NCI-H446 (cell line): ENCODE measurements around the gene SYNGR1.
"Not testable (repeated sequence)": the region's sequence is repeated elsewhere in the genome, so short reads cannot be mapped to it uniquely, and the experiment has no call there.

ENCODE experiments used
- DNase-seq, 2 experiments: peaks; one replicate each; lab custom pipeline; 2025; lab: John Stamatoyannopoulos, UW

Gene SYNGR1

DNA sequence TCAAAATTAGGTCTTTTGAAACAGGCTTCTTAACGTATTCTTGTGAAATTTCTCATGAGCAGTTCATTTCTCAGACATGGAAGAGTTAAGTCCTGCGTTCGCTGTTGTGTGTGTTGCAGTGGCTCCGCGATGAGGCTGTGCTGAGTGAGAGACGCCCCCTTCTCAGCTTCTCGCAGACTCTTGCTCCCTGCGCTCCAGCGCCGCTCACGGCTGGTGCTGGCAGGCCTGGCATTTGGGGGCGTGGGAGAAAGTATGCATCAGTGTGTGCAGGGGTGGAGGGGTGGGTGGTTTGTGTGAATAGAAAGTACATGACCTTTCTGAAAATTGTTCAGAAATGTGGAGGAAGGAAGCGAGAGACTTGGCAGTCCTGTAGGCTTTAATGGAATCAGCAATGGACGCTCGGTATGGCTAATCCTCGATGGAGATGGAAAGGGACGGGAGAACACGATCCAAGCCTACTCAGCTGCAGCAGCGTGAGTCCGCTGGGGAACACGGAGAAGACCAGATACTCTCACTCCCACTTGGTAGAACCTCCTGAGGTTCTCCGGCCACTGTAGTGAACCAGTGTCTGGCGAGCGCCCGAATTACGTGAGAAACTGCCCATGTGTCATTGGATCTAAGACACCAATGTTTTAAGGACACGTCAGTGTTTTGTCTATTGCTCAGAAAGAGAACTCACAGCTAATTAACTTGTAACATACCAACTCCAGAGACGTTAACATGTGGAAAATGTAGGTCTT, 55.7 kb downstream of the SYNGR1 start:
- DNase-seq: no peak

- no peak for DNase-seq
Observed at GRCh38 chr22:39408173-39408572, 58.4 kb downstream of the SYNGR1 start.

- no peak for DNase-seq
Observed at GRCh38 chr22:39408807-39409206, 59.0 kb downstream of the SYNGR1 start.

- no peak for DNase-seq
Observed at GRCh38 chr22:39409516-39410029, 59.8 kb downstream of the SYNGR1 start.

- no peak for DNase-seq
Observed at GRCh38 chr22:39410264-39410663, 60.5 kb downstream of the SYNGR1 start.

DNA sequence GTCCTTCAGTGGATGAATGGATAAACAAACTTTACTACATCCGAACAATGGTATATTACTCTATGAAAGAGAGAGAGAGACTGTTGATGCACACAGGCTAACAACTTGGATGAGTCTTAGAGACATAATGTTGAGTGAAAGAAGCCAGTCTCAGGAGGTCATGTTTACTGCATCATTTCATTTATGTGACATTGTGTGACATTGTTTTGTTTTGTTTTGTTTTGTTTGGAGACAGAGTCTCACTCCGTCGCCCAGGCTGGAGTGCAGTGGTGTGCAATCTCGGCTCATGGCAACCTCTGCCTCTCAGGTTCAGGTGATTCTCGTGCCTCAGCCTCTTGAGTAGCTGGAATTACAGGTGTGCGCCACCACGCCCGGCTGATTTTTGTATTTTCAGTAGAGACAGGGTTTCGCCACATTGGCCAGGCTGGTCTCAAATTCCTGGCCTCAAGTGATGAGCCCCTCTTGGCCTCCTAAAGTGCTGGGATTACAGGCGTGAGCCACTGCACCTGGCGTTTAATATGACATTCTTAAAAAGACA, 62.1 kb downstream of the SYNGR1 start:
- DNase-seq: not testable (repeated sequence)

DNA sequence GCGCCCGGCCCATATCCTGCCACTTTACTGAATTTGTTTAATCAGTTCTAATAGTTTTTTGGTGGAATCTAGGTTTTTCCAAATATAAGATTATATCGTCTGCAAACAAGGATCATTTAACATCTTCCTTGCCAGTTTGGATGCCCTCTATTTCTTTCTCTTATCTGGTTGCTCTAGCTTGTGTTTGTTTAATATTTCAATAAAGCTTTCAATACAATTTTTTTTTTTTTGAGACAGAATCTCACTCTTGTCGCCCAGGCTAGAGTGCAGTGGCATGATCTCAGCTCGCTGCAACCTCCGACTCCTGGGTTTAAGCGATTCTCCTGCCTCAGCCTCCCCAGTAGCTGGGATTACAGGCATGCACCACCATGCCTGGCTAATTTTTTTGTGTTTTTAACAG, 63.4 kb downstream of the SYNGR1 start:
- not testable (repeated sequence) for DNase-seq

DNA sequence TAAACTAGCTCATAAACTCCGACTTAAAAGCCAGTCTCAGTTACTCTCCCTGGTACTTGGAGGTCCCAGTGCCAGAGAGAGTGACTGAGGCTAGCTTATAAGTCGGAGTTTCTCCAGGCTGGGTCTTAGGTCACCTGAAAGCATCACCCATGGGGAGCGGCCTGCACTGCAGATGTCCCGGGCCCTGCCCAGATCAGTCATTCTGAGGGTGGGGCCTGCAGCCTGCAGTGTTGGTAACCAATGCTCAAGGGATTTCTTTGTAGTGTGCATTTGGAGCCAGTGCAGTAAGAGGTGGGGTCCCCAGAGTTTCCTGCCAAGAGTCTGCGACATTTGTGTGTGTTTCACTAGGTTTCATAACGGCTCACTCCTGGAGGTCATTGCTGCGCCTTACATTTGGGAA, 64.6 kb downstream of the SYNGR1 start:
- no peak for DNase-seq

DNA sequence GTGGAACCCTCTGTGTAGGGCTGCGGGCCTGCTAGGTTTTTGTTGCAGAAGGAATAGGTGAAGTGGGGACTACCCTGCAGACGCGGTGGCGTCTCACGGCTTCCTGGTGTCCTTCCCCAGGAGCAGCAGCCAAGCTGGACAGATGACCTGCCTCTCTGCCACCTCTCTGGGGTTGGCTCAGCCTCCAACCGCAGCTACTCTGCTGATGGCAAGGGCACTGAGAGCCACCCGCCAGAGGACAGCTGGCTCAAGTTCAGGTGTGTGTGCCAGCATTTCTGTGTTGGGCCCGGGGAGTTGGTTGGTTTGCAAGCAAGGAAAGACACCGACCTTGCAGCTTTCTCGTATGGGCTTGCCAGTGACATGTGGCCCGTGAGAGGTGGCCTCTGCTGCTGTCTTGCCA, 65.1 kb downstream of the SYNGR1 start:
- no peak for DNase-seq

DNA sequence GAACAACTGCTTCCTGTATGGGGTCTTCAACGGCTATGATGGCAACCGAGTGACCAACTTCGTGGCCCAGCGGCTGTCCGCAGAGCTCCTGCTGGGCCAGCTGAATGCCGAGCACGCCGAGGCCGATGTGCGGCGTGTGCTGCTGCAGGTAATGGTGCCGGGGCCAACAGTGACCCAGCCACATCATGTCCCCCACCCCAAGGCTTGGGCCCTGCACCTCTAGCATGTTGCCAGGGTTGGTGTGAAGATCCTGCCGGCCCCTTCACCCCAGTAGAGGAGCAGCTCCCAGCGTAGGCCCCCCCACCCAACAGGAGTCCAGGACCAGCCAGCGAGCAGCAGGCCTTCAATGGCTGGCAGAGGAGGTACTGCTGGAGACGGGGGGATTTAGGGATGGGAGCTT, 65.7 kb downstream of the SYNGR1 start:
- no peak for DNase-seq

DNA sequence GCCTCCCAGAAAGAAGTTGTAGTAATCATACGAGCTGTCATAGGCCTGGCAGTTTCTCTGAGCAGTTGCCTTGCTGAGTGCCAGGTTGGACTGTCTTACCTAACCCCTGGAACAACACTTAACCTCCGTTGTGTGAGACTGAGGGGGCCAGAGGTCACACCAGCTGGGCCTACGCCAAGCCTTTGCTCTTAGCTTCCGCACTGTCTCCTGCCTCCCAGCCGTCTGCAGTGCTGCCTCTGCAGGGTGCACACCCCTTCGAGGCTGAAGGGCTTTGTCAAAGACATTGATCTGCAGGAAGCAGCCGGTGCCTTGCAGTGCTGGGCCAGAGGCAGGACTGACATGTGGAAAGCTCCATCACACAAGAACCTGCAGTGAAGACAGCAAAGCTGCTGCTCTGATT, 66.5 kb downstream of the SYNGR1 start:
- DNase-seq: no peak

- no peak for DNase-seq
Observed at GRCh38 chr22:39417641-39418040, 67.8 kb downstream of the SYNGR1 start.

GRCh38 chr22:39418696-39419095, 68.9 kb downstream of the SYNGR1 start:
- no peak for DNase-seq

GRCh38 chr22:39419096-39419495, 69.3 kb downstream of the SYNGR1 start:
- DNase-seq: no peak

DNA sequence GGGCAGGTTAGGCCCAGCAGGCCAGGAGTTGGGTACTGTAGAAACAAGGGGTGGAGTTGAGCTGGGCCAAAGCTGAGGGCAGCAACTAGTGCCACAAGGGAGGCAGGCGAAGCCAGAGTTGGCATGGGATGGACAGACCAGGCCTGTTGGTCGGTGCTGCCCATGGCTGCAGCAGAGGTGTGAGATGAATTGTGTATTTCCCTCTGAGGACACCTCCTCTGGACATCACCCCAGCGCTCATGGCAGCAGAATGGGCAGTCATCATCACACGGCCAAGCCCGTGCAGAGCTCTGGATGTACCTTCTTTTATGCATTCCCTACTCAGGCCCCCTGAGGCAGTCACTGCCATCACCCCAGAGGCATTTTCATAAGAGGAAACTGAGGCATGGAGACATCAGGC, 70.1 kb downstream of the SYNGR1 start:
- DNase-seq: no peak

DNA sequence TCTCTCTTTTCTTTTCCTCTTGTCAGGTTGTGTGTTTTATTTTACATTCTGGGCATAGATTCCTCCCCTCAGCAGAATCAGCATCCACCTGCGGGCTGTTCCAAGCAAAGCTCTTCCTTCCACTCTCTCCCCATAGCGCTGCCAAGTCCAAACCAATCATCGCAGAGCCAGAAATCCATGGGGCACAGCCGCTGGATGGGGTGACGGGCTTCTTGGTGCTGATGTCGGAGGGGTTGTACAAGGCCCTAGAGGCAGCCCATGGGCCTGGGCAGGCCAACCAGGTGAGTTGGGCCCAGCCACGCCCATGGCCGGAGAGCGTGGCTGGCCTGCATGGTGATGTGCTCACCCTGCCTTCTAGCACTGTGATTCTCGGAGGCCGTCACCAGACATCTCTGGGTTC, 71.9 kb downstream of the SYNGR1 start:
- DNase-seq: no peak

DNA sequence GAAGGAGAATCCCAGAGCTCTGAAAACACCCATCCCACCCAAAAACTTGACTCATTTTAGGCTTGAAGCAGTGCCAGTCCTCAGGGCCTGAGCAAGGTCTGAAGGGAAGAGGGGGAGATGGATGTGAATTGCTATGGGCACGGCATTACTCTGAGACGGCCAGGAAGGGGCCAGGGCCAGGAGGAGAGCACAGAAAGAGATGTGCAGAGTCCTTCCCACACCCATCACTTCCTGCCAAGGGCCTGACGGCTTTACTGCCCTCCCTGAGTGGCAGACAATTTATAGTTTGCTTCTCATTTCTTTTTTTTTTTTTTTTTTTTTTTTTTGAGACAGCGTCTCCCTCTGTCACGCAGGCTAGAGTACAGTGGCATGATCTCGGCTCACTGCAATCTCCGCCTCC, 72.3 kb downstream of the SYNGR1 start:
- DNase-seq: no peak

GRCh38 chr22:39422721-39423120, 72.9 kb downstream of the SYNGR1 start:
- DNase-seq: no peak

DNA sequence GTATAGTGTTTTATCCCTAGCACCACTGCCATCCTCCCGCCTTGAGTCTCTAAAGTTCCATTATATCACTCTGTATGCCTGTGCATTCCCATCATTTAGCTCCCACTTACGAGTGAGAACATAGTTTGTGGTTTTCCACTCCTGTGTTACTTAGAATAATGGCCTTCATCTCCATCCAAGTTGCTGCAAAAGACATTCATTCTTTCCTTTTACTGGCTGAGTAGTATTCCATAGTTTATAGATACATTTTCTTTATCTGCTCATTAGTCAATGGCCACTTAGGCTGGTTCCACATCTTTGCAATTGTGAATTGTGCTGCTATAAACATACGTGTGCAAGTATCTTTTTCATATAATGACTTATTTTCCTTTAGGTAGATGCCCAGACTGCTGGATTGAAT, 74.2 kb downstream of the SYNGR1 start:
- DNase-seq: no peak

DNA sequence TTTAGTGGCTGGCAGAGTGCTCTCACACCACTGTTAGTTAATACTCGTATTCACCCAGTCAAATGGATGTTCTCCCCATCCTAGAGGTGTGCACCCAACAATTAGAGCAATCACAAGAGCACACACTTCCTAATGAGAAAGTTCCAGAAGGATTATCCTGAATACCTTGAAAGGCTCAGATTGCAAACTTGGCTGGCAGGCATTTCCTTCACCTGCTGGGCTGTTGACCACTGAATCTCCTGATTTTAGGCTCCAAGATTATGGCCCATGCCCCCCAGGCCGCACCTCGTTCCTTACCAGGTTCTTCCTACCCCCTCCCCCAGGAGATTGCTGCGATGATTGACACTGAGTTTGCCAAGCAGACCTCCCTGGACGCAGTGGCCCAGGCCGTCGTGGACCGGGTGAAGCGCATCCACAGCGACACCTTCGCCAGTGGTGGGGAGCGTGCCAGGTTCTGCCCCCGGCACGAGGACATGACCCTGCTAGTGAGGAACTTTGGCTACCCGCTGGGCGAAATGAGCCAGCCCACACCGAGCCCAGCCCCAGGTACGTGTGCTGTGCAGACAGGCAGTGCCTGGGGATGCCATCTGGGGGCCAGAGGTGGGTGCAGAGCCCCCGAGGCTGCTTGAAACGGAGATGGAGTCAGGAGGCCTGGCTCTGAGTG, 76.7 kb downstream of the SYNGR1 start:
- no peak for DNase-seq

- DNase-seq: no peak
Observed at GRCh38 chr22:39427751-39428596, 78.2 kb downstream of the SYNGR1 start.

- DNase-seq: no peak
Observed at GRCh38 chr22:39428597-39429071, 78.8 kb downstream of the SYNGR1 start.
